ENCODE data around the gene SART3. TPM values are rescaled to one million over a fixed set of nuclear protein-coding genes. Genes with fewer than 3 reads are reported as not detected.

SART3 gene
- total and polyA plus RNA-seq, 2 of the 13 experiments (the other 11 are each of a cell fraction or from before 2014, with no cell fraction given), result 16.1 to 69.9 TPM

DNA sequence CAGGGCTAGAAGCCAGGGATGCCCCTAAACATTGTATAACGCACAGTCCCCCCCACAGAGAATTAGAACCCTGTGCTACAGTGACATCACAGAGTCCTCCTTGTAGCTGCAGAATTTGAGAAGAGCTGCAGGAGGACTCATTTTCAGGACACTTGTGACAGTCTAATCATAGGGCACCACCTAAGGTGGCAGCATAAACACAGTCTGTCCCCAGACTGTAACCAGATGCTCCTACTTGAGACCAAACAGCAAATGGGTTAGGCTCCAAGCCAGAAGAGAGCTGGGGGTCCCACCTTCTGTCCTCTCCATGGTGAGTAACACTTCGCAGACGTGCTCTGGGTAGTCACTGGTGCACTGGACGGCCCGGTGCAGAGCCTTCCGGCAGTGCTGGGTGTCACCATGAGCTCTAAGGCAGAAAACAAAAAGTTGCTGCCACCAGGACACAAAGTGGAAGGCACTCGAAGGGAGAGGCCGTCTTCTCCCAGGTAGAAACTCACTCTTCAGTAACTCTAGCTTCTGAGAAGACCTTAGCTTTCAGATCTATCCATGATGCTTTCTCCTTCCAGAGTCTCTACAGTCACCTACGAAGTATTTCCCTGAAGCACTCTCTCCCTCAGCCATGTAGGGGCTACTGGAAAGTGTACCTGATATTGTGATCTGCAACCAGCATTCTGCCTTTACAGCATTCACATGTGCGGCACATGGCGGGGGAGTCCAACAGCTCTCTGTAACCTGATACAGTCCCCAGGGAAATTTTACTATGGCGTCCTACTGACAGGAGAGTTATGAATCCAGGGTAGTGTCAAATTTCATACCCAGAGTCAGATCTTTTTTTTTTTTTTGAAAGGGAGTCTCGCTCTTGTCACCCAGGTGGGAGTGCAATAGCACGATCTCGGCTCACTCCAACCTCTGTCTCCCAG, 28.8 kb downstream of the SART3 start:
- in situ Hi-C loops (cut with HindIII; ENCODE audit: extremely low pct_ligation_motif_present, low pct_unique_long_range_greater_than_20kb), result no loop called here
- H3K4me3 ChIP-seq (replicated peaks in 1 of 3; ENCODE audit: insufficient read depth in 1 of 3, low read depth in 2 of 3, low read length in 3 of 3), result no peak overlapping the region
- BruUV-seq (replicated peaks), result no TSS peak
- no peak for TF ChIP-seq NR2C2 (CRISPR knock-in tag; IDR thresholded peaks at IDR 0.05; ENCODE audit: borderline replicate concordance)
- TF ChIP-seq HMG20A (CRISPR knock-in tag; IDR thresholded peaks at IDR 0.05; ENCODE audit: borderline replicate concordance), result no peak
- TF ChIP-seq SRSF9 (IDR thresholded peaks at IDR 0.05; ENCODE audit: borderline replicate concordance, insufficient read depth, low read depth, low read length, poor library complexity, severe bottlenecking), result no peak
- no peak for TF ChIP-seq ZNF44 (CRISPR knock-in tag; IDR thresholded peaks at IDR 0.05)
- TF ChIP-seq SP4 (CRISPR knock-in tag; IDR thresholded peaks at IDR 0.05), result no peak
- no peak for TF ChIP-seq ZNF775 (CRISPR knock-in tag; IDR thresholded peaks at IDR 0.05; ENCODE audit: borderline replicate concordance)
- TF ChIP-seq ZNF597 (CRISPR knock-in tag; IDR thresholded peaks at IDR 0.05), result no peak
- no peak for TF ChIP-seq ATF2 (CRISPR knock-in tag; IDR thresholded peaks at IDR 0.05)
- no peak for TF ChIP-seq IKZF5 (CRISPR knock-in tag; IDR thresholded peaks at IDR 0.05)
- no peak for TF ChIP-seq NRL (CRISPR knock-in tag; IDR thresholded peaks at IDR 0.05; ENCODE audit: borderline replicate concordance)
- TF ChIP-seq ZNF724P (CRISPR knock-in tag; IDR thresholded peaks at IDR 0.05; ENCODE audit: borderline replicate concordance), result no peak
- TF ChIP-seq, protein P1, sequence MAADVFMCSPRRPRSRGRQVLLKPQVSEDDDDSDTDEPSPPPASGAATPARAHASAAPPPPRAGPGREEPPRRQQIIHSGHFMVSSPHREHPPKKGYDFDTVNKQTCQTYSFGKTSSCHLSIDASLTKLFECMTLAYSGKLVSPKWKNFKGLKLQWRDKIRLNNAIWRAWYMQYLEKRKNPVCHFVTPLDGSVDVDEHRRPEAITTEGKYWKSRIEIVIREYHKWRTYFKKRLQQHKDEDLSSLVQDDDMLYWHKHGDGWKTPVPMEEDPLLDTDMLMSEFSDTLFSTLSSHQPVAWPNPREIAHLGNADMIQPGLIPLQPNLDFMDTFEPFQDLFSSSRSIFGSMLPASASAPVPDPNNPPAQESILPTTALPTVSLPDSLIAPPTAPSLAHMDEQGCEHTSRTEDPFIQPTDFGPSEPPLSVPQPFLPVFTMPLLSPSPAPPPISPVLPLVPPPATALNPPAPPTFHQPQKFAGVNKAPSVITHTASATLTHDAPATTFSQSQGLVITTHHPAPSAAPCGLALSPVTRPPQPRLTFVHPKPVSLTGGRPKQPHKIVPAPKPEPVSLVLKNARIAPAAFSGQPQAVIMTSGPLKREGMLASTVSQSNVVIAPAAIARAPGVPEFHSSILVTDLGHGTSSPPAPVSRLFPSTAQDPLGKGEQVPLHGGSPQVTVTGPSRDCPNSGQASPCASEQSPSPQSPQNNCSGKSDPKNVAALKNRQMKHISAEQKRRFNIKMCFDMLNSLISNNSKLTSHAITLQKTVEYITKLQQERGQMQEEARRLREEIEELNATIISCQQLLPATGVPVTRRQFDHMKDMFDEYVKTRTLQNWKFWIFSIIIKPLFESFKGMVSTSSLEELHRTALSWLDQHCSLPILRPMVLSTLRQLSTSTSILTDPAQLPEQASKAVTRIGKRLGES (CRISPR knock-in tag; IDR thresholded peaks at IDR 0.05; ENCODE audit: borderline replicate concordance), result no peak
- TF ChIP-seq ZNF503 (CRISPR knock-in tag; IDR thresholded peaks at IDR 0.05), result no peak
- no peak for TF ChIP-seq ASH2L (IDR thresholded peaks at IDR 0.05; ENCODE audit: insufficient read length, low read depth, low read length)
- H3K4me1 ChIP-seq (ENCODE audit: insufficient read depth, low read length), result no peaks in the 10 kb centered on the region
- H3K27ac ChIP-seq (ENCODE audit: extremely low read length, insufficient read depth, low read length), result no peak overlapping the region
- FAIRE-seq (no peak), DNase-seq (ENCODE audit: low spot score) (no peak), ATAC-seq (no peak)
- ChIA-PET POLR2A (no interaction called here), CTCF (ENCODE audit: low intra/inter-chr PET ratio, low total read pairs) (no interaction called here)
- H3K9me3 ChIP-seq (ENCODE audit: low read length), result no peaks in the 10 kb centered on the region
- H2AFZ ChIP-seq (ENCODE audit: low read length), result no peak overlapping the region
- no peaks in the 10 kb centered on the region for H3K27me3 ChIP-seq (ENCODE audit: control insufficient read depth in 1 of 2, insufficient read depth in 2 of 2, low read length in 2 of 2)
- intact Hi-C loops (cut with micrococcal nuclease; ENCODE audit: unreplicated experiment), result loop anchor here (10.0 kb wide), 1 partner anchor 777 kb away; no protein-coding TSS in a partner anchor
- H3K79me2 ChIP-seq (ENCODE audit: insufficient read depth, low read length), result no peaks in the 10 kb centered on the region
- H3K36me3 ChIP-seq (replicated peaks in 1 of 2; ENCODE audit: control insufficient read depth in 1 of 2, insufficient read depth in 2 of 2, low read length in 2 of 2), result peaks cover 40 to 92% of the 10 kb centered on the region in 2 experiments
- no peak overlapping the region for H3K4me2 ChIP-seq (ENCODE audit: low read depth, low read length)
- H4K20me1 ChIP-seq (ENCODE audit: insufficient read depth, low read length), result no peaks in the 10 kb centered on the region
- 97% methylated on average over 14 of the region's 15 CpGs for WGBS (ENCODE audit: low lambda C conversion rate)
- H3K9ac ChIP-seq (ENCODE audit: insufficient read depth, low read depth, low read length), result no peak overlapping the region

Measured in HepG2 (cell line).